Kidney tubule cell (primary cell): ENCODE measurements around the gene CORO1C.
A peak's percentile ranks its signal among the peaks of the same experiment; 100 is the strongest.

Experiments used
- DNase-seq: peaks from one replicate; pipeline ENCODE4 v3.0.0-alpha.2; 2018; ENCODE audit warnings: low spot score

CORO1C gene

DNA sequence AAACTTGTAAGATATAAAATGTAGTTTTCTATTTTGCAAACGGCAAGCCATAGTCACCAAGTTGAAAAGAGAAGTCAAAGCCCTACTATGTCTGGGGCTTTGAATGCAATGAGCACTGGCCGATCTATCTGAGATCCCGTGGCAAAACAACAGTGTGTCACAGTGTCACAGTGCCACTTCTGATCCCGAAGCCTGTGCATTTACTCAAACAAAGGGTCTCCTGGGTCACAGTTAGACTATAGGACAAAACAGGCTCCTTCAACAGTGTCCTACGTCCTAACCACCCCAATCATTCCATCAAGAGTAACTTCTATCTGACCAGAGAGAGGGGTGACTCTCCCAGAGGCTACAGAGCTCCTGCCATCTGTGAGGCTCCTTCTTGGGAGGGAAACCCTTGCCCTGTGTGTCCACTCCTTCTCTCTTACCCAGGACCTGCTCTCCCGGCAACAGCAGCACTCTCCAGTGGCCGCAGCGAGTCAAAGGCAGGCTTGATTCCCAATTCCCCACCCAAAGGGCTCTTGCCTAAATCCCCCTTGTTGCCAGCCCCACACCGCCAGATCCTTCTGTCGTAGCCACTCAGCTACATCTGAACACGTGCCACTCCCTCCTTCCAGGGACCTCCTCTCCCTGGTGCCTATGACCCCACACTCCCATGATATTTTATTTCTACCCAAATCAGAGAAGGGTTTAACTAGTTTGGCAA lies 83.6 kb downstream of the CORO1C start:
- DNase-seq, result no peak

DNA sequence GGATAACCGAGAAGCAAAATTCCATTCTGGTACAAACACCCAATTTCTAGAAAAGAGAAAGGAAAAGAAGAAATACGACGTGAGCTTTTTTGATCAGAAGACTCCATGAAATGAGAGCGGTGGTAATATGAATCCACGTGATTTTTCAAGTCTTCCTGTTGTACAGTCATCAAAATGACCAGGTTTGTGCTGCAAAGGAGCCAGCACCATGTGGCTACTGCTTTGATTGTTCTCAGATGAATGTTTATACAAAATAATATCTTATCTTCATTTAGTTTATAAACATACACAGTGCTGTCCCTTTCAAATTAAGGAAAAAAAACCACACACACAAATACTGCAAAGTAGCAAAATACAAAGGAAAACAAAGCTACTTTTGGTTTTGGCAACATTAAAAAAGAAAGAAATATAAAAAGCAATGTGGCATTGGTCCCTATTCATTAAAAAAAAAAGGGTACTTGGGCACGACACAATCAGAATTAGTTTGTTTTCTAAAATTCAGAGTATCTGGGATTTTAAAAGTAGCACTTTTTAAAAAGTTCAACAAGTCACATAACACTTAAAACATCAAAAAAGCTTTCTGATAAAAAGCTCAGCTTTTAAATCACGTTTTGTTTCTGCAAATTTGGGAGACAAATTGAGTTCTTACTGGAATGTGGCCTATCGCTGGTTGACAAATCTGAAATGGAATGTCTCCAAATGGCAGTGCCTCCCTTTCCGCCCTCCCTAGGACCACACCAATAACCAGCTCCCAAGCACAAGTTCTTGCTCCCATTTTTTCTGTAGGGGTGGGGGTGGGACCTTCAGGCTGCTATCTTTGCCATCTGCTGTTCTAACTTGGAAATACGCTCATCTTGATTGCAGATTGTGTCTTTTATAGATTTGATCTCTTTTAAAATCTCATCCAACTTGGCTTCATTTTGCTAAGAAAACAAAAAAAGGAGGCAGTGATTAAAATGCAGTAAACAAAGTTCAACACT lies 84.4 kb downstream of the CORO1C start:
- DNase-seq, result no peak

DNA sequence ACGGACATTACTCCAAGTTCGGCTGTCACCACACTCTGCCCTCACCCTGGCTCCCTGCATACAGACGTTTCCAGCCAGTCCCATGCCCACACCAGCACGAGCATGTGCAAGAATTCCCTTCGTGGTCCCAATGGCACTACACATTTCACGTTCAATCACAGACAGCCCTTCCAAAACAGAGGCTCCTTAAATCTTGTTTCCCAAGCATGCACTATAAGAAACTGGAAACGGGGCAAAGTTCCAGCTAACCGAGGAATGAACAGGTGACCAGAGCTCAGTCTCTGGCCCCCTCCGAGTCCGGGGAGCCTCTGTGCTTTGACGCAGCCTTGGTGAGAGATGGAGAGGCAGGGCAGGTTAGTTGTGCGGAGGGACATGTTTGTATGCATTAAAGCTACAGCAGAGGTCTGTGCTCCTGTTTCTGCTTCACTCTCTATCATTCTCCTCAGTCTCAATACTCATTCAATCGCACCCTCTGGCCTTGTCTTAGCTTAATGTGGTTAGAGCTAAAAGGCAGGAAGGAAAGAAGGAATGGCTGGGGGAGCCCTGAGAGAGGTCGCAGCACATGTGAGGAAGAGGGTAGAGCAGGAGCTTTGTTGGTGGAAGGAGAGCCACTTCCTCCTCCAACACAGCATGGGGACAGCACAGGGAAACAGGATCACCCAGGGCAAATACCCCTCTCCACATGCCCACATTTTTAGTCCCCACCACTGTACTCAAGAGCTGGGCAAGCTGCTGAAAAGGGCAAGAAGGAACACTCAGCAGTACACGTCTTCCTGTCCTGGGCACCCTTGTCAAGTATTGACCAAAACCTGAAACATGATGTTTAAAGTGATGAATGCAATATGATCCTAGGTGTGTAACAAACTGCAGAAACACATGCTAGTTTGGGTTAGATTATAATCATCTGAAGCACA lies 85.4 kb downstream of the CORO1C start:
- no peak for DNase-seq

GRCh38 chr12:108644811-108645120 lies 86.6 kb downstream of the CORO1C start:
- DNase-seq, result no peak

- peak; percentile 83 for DNase-seq
Measured at GRCh38 chr12:108643941-108644810, 87.1 kb downstream of the CORO1C start.

DNA sequence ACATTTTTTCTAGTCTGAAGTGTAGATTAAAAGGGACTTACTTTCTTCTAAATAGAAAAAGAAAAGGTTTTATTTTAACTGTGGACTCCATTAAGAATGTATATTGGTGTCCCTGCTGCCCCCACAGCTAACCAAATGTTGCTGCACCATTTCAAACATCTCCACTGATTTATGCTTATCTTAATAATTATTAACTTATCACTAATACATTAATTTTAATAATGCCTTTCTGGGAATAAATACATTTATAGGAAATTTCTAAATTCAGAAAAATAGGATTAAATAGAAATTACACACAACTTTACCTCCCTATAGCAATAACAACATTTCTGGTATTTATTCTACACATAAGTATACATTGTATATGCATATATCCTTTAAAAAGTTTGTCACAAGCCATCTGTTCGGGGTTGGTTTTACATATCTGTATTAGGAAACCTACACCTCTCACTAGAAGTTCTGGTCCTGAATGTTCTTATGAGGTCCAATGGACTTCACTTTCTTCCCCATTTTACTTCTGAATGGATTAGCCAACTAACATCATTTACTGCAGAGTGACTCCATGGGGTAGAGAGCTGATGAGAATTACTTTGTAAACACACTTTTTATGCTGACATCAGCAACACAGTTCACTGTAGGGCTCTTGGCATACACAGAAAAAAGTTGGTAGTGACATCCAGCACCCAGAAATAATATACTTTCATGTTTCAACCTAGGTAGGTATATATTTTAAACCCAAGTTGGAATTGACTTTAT lies 88.2 kb downstream of the CORO1C start:
- DNase-seq, result no peak

DNA sequence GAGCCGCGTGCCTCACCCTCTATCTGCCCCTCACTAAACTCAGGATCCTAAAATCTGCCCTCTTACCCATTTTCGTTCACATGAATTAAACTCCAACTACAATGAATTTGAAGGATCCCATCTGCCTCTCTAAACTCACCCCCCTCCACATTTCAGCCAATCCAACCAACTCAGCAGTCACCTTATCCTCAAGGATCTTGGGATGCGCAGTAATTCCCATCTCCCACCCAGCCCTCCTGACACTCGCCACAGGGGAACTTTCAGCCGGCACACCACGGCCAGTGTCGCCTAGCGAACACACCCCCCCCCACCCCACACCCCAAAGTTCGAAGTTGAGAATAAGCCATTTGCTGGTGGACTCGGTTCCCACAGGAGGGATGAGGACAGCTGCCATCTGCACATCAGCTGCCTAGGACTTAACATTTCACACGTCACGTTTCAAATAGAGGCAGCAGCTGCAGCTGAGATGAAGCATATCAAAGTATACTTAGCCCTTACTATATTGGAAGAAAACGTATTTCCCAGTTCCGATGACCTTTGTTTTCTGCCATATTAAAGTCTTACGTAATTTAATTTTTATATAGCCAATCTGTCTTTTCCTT lies 88.9 kb downstream of the CORO1C start:
- no peak for DNase-seq

GRCh38 chr12:108641446-108642268 lies 89.7 kb downstream of the CORO1C start:
- DNase-seq, result no peak

GRCh38 chr12:108640802-108641445 lies 90.4 kb downstream of the CORO1C start:
- peak; percentile 64 for DNase-seq

- DNase-seq, result no peak
Measured at GRCh38 chr12:108638997-108639822, 92.1 kb downstream of the CORO1C start.

DNA sequence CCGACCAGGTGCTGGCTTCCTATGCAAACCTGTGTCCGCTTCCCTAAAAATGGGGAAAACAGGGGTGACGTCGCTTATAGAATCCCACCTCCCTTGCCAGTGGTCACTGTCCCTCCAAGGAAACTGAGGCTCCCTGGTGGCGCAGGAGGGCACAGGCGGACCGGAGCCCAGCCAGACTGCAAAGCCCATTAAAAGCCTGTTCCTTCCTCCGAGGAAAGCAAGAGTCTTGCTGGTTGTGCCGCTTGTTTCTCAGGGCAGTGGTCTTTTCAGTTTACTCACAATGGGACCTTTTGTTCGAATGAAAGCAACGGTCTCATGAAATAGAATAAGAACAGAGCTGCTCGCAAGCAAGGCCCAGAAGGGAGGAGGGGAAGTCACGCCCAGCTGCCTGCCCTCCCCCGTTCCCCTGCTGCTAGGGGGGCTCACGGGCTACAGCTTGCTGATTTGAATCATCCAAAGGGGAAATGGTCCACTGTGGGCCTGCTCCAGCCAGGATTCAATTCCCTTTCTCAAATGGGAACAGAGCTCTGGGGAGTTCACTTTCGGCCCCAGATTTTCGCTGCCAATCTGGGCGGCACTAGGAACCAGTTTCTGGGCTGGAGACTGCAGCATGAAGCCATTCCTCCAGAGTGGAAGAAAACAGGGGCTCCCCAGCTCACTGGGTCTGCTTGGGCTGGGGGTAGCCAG lies 93.0 kb downstream of the CORO1C start:
- DNase-seq, result no peak

- no peak for DNase-seq
Measured at GRCh38 chr12:108637222-108637971, 93.9 kb downstream of the CORO1C start.

GRCh38 chr12:108635997-108636808 lies 95.1 kb downstream of the CORO1C start:
- DNase-seq, result no peak

DNA sequence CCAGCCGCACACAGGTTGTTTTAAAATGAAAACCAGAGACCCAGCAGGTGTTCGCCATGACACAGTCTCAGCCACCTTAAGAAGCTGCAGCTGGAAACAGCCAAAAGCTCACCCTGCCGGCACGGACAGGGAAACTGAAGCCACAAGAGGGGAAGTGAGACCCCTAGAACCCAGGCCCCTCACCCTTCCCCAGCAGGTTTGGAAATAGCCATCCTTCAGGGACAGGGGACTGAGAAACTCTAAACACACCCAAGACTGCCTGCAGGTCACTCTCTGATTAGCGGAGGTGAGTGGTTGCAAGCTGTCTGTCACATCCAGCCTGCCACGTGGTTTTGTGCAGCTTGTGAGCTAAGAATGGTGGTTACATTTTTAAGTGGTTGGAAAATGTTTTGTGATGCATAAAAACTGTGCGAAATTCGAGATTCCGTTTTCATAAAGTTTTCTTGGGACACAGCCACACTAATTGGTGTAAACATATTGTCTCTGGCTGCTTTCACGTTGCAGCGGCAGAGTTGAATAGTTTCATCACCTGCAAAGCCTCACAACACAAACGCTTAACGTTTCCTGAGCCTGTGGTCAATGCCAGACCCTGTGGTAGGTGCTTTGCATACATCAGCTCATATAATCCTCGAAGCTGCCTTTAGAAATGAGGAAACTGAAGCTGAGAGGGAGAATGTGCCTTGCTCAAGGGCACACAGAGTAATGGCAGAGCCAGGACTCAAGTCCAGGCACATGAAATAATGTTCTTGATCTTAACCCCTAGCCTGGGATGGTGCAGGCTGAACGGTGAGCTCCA lies 95.9 kb downstream of the CORO1C start:
- DNase-seq, result no peak

DNA sequence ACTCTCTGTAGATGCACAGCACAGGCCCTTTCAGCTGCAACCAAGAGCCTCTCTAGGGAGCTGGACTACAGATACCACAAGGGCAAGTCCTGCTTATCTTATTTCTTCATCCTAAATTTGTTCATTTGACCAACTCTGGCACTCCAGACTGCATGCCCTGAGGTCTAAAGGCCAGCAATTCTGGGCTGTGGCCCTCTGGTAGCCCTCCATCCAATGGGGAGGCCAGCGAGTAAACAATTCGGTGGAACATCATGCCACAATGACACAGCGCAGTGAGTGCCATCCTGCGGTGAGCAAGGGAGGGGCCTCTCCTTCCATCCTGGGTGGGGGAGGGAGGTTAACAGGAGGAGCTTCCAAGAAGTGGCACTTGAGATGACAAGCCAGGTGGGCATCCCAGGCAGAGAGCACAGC lies 97.0 kb downstream of the CORO1C start:
- DNase-seq, result no peak
